Activated CD8-positive, alpha-beta memory T cell treated with anti-CD3 and anti-CD28 coated beads for 4 hours (primary cell): Measurements from ENCODE around the gene TIAM1.
A peak's percentile ranks its signal among the peaks of the same experiment; 100 is the strongest.

ENCODE experiments used
- DNase-seq, 2 donors: peaks; one replicate each; pipeline ENCODE4 v3.0.0-alpha.2; 2020; ENCODE audit warnings: low read depth in 2 of 2

Gene TIAM1

DNA sequence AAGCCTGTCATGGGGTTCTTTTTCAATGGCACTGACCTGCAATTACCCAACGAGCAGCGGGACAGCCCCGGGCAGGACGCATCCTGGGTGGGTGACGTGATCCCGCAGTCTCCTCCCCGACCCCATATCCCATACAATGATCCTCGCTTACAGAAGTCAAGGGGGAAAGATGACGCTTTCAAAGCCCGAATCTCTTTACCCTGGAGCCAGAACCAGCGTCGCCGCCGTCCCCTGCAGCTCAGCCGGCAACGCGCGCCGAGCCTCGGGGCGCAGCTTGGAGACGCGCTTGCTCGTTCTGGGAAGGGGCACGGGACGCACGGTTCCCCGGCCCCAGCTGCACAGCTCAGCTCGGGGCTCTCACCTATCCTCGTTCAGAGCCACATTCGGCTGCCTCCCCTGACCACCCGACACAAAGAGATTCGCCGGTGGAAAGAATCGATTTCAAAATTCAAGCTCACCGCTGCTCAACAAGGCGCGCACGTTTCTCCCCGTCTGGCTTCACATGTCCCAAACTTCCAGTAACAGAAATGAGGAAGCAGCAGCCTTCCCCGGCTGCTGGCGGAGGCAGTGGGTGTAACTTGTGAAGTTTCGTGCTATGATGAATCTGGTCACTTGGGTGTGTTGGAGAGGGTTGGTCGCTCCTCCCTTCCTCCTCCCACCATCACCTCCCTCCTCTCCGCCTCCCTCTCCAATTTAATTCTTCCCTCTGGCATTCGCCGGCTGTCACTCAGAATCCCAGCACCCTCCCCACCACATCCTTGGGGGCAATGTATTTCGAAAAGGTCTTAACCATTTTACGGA, at the start of gene TIAM1:
TIAM1 (minus strand) TSS at position 582 of the 801 bp plus-strand sequence. CDS start 77,289 bp downstream, outside the sequence.
- DNase-seq = no peak

DNA sequence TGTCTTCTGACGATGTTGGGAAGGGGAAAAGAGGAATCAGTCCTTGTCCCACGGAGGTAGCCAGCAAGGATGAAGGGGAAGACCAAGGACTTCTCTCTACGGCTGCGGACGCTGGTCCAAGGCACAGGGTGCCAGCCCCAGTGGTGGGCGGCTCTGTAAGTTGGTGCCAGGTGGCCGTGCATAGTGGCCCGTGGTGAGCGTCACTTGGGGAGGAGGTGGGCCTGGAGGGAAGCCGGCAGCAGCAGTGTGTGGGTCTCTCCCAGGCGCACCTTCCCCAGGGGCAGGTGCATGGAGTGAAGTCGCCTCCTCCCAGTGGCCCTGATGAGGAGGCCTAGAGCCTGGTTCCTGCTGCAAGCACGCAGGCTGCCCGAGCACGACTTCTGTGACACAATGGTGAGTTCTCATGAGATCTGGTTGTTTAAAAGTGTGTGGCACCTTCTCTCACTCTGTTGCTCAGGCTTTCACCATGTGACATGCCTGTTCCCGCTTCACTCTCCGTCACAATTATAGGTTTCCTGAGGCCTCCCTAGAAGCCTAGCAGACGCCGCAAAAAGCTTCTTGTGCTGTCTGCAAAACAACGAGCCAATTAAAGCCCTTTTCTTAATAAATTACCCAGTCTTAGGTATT, 43.6 kb upstream of the TIAM1 start:
- no peak for DNase-seq

DNA sequence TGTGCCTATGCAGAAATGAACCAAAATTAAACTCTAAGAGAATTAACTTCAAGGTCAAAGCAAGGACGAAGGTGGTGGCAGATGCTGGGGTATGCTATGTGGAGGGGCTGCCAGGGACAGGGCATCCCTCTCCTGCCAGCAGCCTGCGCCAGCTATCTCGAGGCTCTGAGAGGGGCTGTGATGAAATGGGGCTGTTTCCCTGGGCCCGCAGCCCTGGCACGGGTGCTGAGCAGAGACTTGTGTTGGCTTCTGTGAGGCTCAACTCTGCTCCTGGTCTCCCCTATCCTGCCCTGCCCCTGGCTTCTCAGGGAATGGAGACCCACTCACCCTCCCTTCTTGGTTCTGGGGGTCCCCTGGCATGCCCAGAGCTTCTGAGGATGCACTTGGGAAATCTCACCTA, 41.9 kb upstream of the TIAM1 start:
- DNase-seq = no peak

DNA sequence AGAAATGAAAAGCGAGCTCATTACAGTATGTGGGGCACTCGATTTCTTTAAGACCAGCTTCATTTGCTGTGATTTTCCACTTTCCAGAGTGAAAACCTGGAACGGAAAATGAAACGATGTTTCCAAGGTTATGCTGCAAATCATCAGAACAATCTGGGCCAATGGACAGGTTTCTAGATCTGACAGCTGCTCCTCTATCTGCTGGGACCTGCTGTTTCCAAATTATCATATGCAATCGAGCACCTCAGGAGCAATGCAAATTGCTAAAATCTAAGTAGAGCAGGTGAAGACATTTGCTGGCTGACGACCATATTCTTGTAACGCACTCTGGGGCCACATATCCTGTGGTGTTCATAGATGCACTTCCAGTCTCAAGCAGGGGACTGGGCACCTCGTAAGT, 39.7 kb upstream of the TIAM1 start:
- no peak for DNase-seq

DNA sequence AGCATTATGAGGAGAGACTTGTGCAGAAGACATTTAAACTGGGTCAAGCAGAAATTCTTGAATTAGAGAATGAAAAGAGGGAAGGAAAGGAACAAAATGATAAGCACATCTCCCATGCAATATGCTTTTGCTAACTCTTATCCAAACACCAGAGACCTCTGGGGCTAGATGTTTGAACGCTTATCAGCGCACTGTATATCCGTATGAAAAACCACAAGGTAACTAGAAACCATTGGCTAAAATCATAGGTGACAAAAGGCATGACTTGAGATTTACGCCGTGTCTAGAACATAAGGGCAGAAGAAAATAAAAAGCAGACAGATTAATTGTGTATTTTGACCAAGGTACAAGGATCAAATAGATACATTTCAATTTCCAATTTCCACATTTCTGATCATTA, 38.0 kb upstream of the TIAM1 start:
- no peak for DNase-seq

- no peak for DNase-seq
Measured at GRCh38 chr21:31376301-31376700, 32.2 kb upstream of the TIAM1 start.

DNA sequence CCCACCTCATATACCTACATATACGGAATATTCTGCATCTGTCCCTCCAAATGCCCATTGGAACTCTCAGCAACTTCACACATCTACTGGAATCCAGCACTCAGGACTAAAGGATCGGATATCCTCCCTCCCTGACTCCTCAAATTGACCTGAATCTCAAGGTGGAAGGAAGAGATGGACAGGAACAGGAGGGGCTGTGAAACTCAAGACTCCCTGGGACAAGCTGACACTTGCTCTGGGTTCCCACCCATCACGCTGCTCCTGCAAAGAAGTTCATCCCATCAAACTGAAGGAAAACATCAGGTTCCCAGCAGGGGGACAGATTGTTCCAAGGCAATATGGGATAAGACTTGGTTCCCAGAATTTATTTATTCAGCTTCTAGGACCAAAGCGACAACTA, 30.3 kb upstream of the TIAM1 start:
- DNase-seq = no peak

GRCh38 chr21:31372471-31372765, 28.4 kb upstream of the TIAM1 start:
- DNase-seq = no peak

DNA sequence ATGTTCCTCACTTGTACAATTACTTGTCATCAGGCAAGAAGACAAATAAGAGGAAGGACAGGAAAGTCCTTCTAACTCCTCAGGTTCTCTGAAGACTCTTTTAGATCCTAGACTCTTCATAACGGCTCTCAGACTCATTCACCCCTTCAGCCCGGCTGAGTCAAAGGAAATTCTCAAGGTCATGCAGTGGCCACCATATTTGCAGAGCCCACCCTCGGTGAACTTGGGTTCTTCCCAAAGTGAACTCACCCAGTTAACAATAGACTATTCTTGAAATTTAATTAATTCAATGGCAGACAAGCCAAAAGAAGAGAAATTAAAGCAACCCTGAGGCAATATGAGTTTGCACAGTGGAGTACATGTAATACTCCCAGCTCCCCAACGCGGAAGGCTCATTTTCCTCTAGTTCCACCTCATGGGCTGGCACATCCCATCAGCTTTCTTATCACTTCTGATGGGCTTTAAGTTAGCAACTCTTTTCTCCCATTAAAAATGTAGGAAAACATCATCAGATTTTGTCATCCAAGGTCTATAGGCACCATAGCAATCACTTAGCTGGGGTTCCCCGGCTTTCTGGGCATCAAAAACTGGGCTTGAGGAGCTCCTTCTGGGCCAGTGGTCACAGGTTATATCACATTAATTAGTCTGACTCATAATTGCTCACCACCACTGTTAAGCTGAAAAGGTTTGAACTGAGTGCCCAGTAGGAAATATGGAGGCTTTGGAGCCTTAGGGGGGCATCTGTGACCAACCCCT, 27.8 kb upstream of the TIAM1 start:
- no peak for DNase-seq

DNA sequence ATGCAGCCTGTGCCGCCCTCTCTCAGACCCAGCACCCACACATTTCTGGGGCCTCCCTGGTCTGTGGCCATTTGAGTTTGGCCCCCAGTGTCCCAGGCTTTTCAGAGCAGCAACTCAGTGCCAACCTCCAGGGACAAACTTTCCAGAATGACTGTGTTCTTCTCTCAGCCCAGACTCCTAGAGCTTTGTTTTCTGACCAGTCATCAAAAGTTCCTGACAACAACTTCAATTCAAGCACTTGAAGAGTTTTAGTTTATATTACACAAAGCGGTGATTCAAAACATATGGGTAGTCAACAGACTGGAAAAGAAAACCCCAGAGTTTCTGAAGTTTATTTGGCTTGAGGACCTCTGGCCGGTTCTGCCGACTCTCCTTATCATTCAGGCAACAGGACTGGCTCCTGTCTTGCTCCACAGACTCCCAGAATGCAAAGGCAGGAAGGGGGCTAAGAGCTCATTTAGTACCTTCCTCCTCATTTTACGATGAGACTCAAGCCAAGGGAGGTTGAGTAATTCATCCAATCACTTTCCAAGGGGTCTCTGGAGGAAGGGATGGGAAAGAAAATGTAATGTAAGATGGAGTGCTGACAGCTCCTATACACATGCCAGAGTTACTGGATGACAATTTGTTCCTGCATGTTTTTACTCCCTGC, 27.0 kb upstream of the TIAM1 start:
- DNase-seq = no peak

DNA sequence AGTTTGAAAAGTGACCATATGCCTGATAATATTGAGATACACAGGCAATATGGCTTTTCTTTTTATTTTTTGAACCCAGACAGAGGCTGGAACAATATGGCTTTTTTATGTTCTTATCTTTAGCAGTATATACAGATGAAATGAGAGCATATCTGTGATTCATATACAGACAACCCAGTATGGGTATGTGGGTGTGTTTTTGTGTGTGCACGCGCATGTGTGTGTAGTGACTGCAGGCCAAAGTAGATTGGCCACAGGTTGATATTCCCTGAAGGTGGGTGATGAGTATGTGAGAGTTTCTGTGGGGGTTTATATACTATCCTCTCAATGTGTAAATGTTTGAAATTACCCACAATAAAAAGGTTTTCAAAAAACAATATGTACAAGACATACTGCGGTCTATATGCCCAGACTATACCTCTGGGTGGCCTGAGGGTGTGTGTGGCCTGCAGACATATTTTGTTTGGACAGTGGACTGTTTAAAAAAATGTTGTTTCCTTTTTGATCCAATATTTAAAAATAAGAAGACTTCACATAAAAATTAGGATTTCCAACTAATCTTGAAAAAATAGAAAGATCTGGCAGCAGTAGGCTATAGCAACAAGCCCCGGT, 26.3 kb upstream of the TIAM1 start:
- DNase-seq = no peak

GRCh38 chr21:31368361-31368760, 24.3 kb upstream of the TIAM1 start:
- DNase-seq = no peak

- DNase-seq = no peak
Measured at GRCh38 chr21:31367801-31368200, 23.7 kb upstream of the TIAM1 start.

DNA sequence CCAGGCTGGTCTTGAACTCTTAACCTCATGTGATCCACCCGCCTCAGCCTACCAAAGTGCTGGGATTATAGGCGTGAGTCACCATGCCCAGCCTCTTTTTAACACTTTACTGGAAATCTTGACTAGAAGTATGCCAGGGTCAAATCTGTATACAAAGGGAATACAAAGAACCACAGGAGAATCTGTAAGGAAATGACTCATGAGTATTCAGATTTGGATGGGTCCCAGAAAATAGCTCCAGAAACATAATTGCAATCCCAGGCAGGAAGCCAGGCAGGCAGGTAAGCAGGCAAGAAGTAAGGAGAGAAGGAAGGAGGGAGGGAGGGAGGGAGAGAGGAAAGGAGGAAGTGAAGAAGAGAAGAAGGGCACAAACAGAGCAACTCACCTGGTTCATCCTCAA, 22.8 kb upstream of the TIAM1 start:
- DNase-seq = no peak

- no peak for DNase-seq
Measured at GRCh38 chr21:31364253-31364945, 20.3 kb upstream of the TIAM1 start.

DNA sequence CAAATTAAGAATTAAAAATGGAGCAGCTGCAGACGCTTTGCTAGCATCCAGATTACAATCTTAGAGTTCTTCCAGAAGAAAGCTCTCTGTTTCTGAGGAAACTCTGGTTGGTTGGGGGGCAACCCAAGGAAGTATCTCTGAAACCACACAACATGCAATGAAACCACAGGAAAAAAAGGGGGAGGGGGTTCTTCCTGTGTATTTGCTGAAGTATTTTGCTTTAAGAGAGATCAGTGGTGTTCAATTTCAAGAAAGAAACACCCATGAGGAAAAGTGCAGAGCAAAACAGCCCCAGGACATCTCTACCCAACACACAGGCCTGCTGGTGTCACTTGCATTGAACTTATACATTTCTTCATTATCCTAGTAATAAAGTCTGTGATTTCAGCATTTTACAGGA, 19.7 kb upstream of the TIAM1 start:
- no peak for DNase-seq

- DNase-seq = no peak
Measured at GRCh38 chr21:31360717-31361116, 16.7 kb upstream of the TIAM1 start.

DNA sequence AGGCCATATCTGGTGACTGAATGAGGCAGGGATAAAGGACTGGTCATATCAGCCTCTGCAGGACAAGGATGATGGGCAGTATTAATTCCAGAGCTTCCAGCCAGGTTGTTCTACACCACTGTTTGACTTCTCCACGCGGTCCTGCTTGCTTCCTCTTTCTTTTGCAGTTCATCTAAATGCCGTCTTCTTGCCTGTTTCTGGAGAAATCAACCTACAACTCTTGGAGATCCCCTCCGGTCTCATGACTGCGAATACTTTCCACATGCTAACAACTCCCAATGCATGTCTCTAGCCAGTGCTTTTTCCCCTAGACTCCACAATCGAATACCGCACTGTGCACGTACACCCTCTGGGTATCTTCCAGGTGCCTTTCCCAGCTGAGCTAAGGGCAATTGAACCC, 14.1 kb upstream of the TIAM1 start:
- no peak for DNase-seq

- DNase-seq = no peak
Measured at GRCh38 chr21:31356440-31356839, 12.4 kb upstream of the TIAM1 start.

GRCh38 chr21:31354604-31355443, 10.8 kb upstream of the TIAM1 start:
- DNase-seq = peak; percentile 48 to 80

DNA sequence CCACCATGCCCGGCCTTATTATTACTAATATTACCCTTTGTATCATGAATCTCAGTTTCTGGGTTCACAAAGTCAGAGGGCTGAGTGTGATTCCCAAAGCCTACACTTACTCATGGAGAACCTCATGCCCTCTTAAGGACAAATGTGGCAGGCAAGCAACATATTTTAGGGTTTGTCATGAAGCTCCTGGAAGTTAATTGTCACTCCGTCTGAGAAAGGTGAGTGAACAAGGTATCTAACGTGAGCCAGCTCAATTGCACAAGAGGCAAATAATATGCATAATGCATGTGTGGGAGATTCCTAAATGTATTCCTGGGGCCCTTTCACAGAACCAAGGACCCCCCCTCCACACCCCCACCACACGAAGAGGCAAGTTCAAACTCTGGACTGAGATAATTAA, 10.1 kb upstream of the TIAM1 start:
- no peak for DNase-seq
